ENCODE results near the gene SHCBP1.

- TF ChIP-seq CTCF (conservative IDR thresholded peaks at IDR 0.05; ENCODE audit: low read depth, low read length): no peak
- no peak for TF ChIP-seq RAD21 (IDR thresholded peaks at IDR 0.05; ENCODE audit: low read length)
- no peak for TF ChIP-seq RCOR1 (IDR thresholded peaks at IDR 0.05; ENCODE audit: insufficient replicate concordance, low read length)
- TF ChIP-seq BHLHE40 (IDR thresholded peaks at IDR 0.05; ENCODE audit: low read depth, low read length): no peak
- TF ChIP-seq RFX5 (IDR thresholded peaks at IDR 0.05; ENCODE audit: low read depth, low read length): no peak
- TF ChIP-seq POLR2A (IDR thresholded peaks at IDR 0.05; ENCODE audit: low read depth, low read length): no peak
- no peak for TF ChIP-seq CHD1 (IDR thresholded peaks at IDR 0.05; ENCODE audit: low read depth, low read length)
These were observed 9.1 kb downstream of the SHCBP1 start for GRCh38 chr16:46612121-46612520.

All from IMR-90 (cell line).